OCI-LY7 (cell line): Measurements from ENCODE around the gene RBBP5. TPM values are rescaled to one million over a fixed set of nuclear protein-coding genes. Genes with fewer than 3 reads are reported as not detected.

ENCODE experiments used
- BruUV-seq: library from RNA; stranded (reverse); fragments of 400-500 nt; replicated peaks from 2 replicates; lab custom pipeline; 2021; lab: Mats Ljungman, UMichigan
- CTCF ChIA-PET: fragments of 300-600 bp; sonication (Branson Sonifier 250); formaldehyde crosslinking; loops from one replicate; lab custom pipeline; 2022; ENCODE audit warnings: antibody characterized with exemption; ENCODE audit not compliant: unreplicated experiment; lab: Charles Lee
- POLR2A ChIA-PET: fragments of 300-600 bp; sonication (Branson Sonifier 250); formaldehyde crosslinking; loops from one replicate; lab custom pipeline; 2022; ENCODE audit warnings: antibody characterized with exemption; lab: Charles Lee
- DNase-seq: peaks from one replicate; pipeline ENCODE4 v3.0.0-alpha.2; 2015; ENCODE audit warnings: low spot score
- H2AFZ ChIP-seq: fragments of 200-600 bp; sonication (generic), shearing (Covaris generic); 2 replicates; pipeline ENCODE4 v1.6.1; 2014; ENCODE audit warnings: mild to moderate bottlenecking, antibody characterized with exemption, low read length, moderate library complexity
- H3K27ac ChIP-seq: fragments of 200-600 bp; sonication (generic); 2 replicates; pipeline ENCODE4 v1.5.1; 2014; ENCODE audit warnings: mixed run types, low read depth, mild to moderate bottlenecking, moderate library complexity, low read length, inconsistent platforms; ENCODE audit not compliant: poor library complexity, severe bottlenecking
- H3K36me3 ChIP-seq: fragments of 200-600 bp; sonication (generic); 2 replicates; pipeline ENCODE4 v1.6.1; 2014; ENCODE audit warnings: mild to moderate bottlenecking, antibody characterized with exemption, low read length, moderate library complexity, mixed read lengths; ENCODE audit not compliant: insufficient read depth
- H3K4me1 ChIP-seq: fragments of 200-600 bp; sonication (generic); 2 replicates; pipeline ENCODE4 v1.5.1; 2014; ENCODE audit warnings: mild to moderate bottlenecking, low read length; ENCODE audit not compliant: insufficient read depth, poor library complexity, severe bottlenecking
- H3K4me2 ChIP-seq: fragments of 200-600 bp; sonication (generic); 2 replicates; pipeline ENCODE4 v1.6.1; 2014; ENCODE audit warnings: mild to moderate bottlenecking, low read length
- H3K4me3 ChIP-seq: fragments of 200-600 bp; sonication (generic); 2 replicates; pipeline ENCODE4 v1.5.1; 2014; ENCODE audit warnings: mild to moderate bottlenecking, low read depth, low read length; ENCODE audit not compliant: poor library complexity, severe bottlenecking
- H3K79me2 ChIP-seq: fragments of 200-600 bp; sonication (generic); 2 replicates; pipeline ENCODE4 v1.6.1; 2016; ENCODE audit warnings: low read depth, mild to moderate bottlenecking, low read length, moderate library complexity, mixed read lengths; ENCODE audit not compliant: insufficient read depth
- H3K9me2 ChIP-seq: fragments of 200-600 bp; sonication (generic); 2 replicates; pipeline ENCODE4 v1.6.1; 2016; ENCODE audit warnings: mild to moderate bottlenecking, low read length, mixed read lengths; ENCODE audit not compliant: insufficient read depth
- H3K9me3 ChIP-seq: fragments of 200-600 bp; sonication (generic); 2 replicates; pipeline ENCODE4 v1.6.1; 2014; ENCODE audit warnings: mild to moderate bottlenecking, mixed run types, low read length, mixed read lengths
- H4K20me1 ChIP-seq: fragments of 200-600 bp; sonication (generic); 2 replicates; pipeline ENCODE4 v1.6.1; 2014; ENCODE audit warnings: mild to moderate bottlenecking, antibody characterized with exemption, low read length, moderate library complexity, mixed read lengths; ENCODE audit not compliant: insufficient read depth
- EZH2phosphoT487 ChIP-seq: fragments of 200-600 bp; sonication (generic); IDR thresholded peaks from 2 replicates; pipeline ENCODE4 v1.6.1; 2018; ENCODE audit warnings: low read depth, borderline replicate concordance, mild to moderate bottlenecking, mixed run types, antibody characterized with exemption, low read length, moderate library complexity, mixed read lengths
- intact Hi-C: fragments of 100-400 bp; cut with micrococcal nuclease; formaldehyde crosslinking; loops from one replicate; pipeline ENCODE4 v1.10.0; 2022; ENCODE audit not compliant: unreplicated experiment
- total RNA-seq, 2 experiments: library from RNA; depleted of rRNA in 1 of 2; stranded (reverse); fragments of >200 nt in 1 of 2; shearing (Covaris generic) in 1 of 2; gene quantifications; 2 replicates each; pipeline ENCODE4 v1.2.3, GENCODE V29; 2014 to 2022
- TF ChIP-seq, protein P1 (sequence below): fragments of 200-600 bp; sonication (generic); conservative IDR thresholded peaks from 2 replicates; pipeline ENCODE4 v1.5.1; 2014; ENCODE audit warnings: mild to moderate bottlenecking, antibody characterized with exemption, low read length, moderate library complexity, mixed read lengths

Gene RBBP5
- total RNA-seq, 2 experiments from 2014 or later: 11.9 to 17.4 TPM

DNA sequence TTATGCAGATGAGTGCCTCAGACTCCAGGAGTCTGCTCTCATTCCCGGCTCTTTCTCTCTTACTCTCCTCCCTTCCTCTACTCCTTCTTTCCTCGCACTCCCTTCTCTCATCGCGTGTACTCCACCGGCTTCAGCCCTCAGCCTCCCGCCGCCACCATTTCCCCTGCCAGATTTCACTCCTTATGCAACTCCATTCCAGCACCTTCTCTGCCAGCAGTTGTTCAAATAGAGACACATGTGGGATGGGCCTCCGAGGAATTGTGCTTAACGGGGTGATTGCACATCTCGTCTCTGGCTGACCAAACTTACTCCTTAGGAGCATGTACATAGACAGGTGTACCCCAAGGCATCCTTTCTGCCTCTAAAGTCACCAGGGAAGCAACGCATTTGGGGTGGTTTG is 76.6 kb downstream of the RBBP5 start:
- POLR2A ChIA-PET: no interaction called here
- CTCF ChIA-PET: no interaction called here
- H3K4me1 ChIP-seq: no peaks in the 10 kb centered on the region
- no peaks in the 10 kb centered on the region for H4K20me1 ChIP-seq
- intact Hi-C loops: no loop called here
- no peak for DNase-seq
- no peak overlapping the region for H3K27ac ChIP-seq
- no peak overlapping the region for H3K4me3 ChIP-seq
- BruUV-seq: no TSS peak
- H2AFZ ChIP-seq: no peak overlapping the region
- no peaks in the 10 kb centered on the region for H3K9me3 ChIP-seq
- H3K79me2 ChIP-seq: no peaks in the 10 kb centered on the region
- no peaks in the 10 kb centered on the region for H3K9me2 ChIP-seq
- no peaks in the 10 kb centered on the region for H3K36me3 ChIP-seq
- H3K4me2 ChIP-seq: no peak overlapping the region
- TF ChIP-seq, protein P1, sequence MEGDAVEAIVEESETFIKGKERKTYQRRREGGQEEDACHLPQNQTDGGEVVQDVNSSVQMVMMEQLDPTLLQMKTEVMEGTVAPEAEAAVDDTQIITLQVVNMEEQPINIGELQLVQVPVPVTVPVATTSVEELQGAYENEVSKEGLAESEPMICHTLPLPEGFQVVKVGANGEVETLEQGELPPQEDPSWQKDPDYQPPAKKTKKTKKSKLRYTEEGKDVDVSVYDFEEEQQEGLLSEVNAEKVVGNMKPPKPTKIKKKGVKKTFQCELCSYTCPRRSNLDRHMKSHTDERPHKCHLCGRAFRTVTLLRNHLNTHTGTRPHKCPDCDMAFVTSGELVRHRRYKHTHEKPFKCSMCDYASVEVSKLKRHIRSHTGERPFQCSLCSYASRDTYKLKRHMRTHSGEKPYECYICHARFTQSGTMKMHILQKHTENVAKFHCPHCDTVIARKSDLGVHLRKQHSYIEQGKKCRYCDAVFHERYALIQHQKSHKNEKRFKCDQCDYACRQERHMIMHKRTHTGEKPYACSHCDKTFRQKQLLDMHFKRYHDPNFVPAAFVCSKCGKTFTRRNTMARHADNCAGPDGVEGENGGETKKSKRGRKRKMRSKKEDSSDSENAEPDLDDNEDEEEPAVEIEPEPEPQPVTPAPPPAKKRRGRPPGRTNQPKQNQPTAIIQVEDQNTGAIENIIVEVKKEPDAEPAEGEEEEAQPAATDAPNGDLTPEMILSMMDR: no peak
- TF ChIP-seq EZH2phosphoT487: no peak

DNA sequence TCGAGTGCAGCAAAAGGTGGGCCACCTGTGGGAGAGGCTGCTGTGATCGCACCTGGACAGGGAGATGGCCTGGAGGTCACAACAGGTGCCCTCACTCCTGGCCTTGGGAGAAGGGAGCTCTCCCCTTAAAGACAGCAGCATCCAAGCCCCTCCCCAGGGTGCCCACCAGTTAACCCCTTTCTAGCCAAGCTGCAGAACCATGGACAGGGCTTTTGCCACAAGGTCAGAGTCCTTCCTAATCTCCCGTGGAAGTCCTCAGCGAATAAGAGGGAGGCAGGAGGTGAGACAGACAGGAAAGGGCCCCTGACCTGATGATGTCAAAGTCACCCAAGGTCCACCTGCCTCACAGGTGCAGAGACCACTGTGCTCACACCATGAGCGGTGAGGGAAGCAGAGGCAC is 77.0 kb downstream of the RBBP5 start:
- Histone ChIP-seq H3K9me3 (no peaks in the 10 kb centered on the region), H3K4me1 (no peaks in the 10 kb centered on the region), H3K79me2 (no peaks in the 10 kb centered on the region), H3K9me2 (no peaks in the 10 kb centered on the region), H4K20me1 (no peaks in the 10 kb centered on the region), H3K4me3 (no peak overlapping the region), H3K27ac (no peak overlapping the region), H3K36me3 (no peaks in the 10 kb centered on the region), H3K4me2 (no peak overlapping the region), H2AFZ (no peak overlapping the region)
- BruUV-seq: no TSS peak
- intact Hi-C loops: no loop called here
- TF ChIP-seq EZH2phosphoT487: no peak
- TF ChIP-seq, protein P1: no peak
- DNase-seq: no peak
- CTCF ChIA-PET: no interaction called here
- POLR2A ChIA-PET: interaction anchor here (0.7 kb wide), 1 partner anchor 124 kb away, joined by 3 read pairs; no protein-coding TSS in a partner anchor

DNA sequence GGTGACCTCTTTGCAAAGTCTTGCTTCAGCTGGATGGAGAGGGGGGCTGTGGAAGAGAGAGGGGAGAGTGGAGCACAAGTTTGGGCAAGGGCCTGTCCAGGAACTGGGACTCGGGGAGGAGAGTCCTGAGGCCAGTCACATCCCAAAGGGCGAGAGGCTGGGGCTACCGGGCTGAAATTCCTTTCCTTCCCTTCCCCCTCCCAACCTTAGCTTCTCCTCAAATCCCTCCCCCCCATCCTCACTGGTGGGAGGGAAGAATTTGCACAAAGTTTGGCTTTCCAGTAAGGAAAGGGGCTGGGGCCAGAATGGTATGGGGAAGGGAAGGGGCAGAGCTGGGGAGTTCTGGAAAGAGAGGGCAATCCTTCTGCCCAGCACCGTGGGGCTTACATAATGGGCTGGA is 77.9 kb downstream of the RBBP5 start:
- Histone ChIP-seq H3K4me3 (no peak overlapping the region), H3K9me2 (no peaks in the 10 kb centered on the region), H3K36me3 (no peaks in the 10 kb centered on the region), H3K9me3 (no peaks in the 10 kb centered on the region), H4K20me1 (no peaks in the 10 kb centered on the region), H3K4me1 (no peaks in the 10 kb centered on the region), H3K27ac (no peak overlapping the region), H3K4me2 (no peak overlapping the region), H2AFZ (no peak overlapping the region), H3K79me2 (no peaks in the 10 kb centered on the region)
- BruUV-seq: no TSS peak
- POLR2A ChIA-PET: interaction anchor here (0.7 kb wide), 1 partner anchor 124 kb away, joined by 3 read pairs; no protein-coding TSS in a partner anchor
- CTCF ChIA-PET: no interaction called here
- TF ChIP-seq, protein P1: no peak
- no peak for TF ChIP-seq EZH2phosphoT487
- intact Hi-C loops: no loop called here
- DNase-seq: no peak
